ENCODE data around the gene KRT3.

DNA sequence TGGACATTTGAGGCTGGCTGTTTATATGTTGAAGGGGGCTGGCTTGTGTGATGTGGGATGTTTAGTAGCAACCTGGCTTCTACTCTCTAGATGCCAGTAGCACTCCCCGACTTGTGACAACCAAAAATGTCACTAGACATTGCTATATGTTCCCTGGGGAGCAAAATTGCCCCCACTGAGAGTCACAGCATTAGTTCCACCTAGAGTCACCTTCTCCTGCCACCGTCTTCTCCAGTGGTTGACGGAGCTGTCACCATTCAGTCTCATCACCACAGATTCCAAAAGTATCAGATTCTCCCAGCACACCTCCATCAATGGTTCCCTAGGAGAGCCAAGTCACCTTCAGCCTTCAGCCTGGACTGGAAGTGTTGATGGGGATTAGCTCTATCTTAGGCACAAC is 11.0 kb downstream of the KRT3 start:
- TF ChIP-seq EP300 (IDR thresholded peaks at IDR 0.05) (no peak), POLR2A (IDR thresholded peaks at IDR 0.05; ENCODE audit: low read depth) (no peak)
- TF ChIP-seq, protein P1, sequence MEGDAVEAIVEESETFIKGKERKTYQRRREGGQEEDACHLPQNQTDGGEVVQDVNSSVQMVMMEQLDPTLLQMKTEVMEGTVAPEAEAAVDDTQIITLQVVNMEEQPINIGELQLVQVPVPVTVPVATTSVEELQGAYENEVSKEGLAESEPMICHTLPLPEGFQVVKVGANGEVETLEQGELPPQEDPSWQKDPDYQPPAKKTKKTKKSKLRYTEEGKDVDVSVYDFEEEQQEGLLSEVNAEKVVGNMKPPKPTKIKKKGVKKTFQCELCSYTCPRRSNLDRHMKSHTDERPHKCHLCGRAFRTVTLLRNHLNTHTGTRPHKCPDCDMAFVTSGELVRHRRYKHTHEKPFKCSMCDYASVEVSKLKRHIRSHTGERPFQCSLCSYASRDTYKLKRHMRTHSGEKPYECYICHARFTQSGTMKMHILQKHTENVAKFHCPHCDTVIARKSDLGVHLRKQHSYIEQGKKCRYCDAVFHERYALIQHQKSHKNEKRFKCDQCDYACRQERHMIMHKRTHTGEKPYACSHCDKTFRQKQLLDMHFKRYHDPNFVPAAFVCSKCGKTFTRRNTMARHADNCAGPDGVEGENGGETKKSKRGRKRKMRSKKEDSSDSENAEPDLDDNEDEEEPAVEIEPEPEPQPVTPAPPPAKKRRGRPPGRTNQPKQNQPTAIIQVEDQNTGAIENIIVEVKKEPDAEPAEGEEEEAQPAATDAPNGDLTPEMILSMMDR (IDR thresholded peaks at IDR 0.05): no peak
